Measurements from ENCODE around the gene DLEU7.

The DLEU7 gene

GRCh38 chr13:50779443-50780200 is 63.9 kb downstream of the DLEU7 start:
- DNase-seq (ENCODE audit: low spot score) = no peak
- ChIA-PET POLR2A (ENCODE audit: low non-redundant PET) (no interaction called here), CTCF (no interaction called here)
- H3K27ac ChIP-seq = no peak overlapping the region
- TF ChIP-seq CTCF (conservative IDR thresholded peaks at IDR 0.05; ENCODE audit: low read depth) = no peak
